HepG2 (cell line): Measurements from ENCODE around the gene DAPP1. TPM values are rescaled to one million over a fixed set of nuclear protein-coding genes. Genes with fewer than 3 reads are reported as not detected.

ENCODE experiments used
- ATAC-seq: fragments of 200-7000 bp; cut with Tn5 transposase; 3 replicates; pipeline ENCODE4 v1.9.1; 2020; ENCODE audit warnings: mild to moderate bottlenecking, moderate library complexity
- BruUV-seq: library from RNA; stranded (reverse); fragments of 400-500 nt; replicated peaks from 2 replicates; lab custom pipeline; 2021; lab: Mats Ljungman, UMichigan
- CTCF ChIA-PET: fragments of 300-600 bp; formaldehyde crosslinking; extraction: SDS; loops from one replicate; lab custom pipeline; 2021; ENCODE audit warnings: low total read pairs, inconsistent platforms, low intra/inter-chr PET ratio; lab: Yijun Ruan, JAX
- POLR2A ChIA-PET: fragments of 350-600 bp; sonication (Branson Sonifier 250); formaldehyde crosslinking; loops from one replicate; lab custom pipeline; 2020; ENCODE audit warnings: antibody characterized with exemption, inconsistent platforms; lab: Yijun Ruan, JAX
- DNase-seq: peaks from one replicate; pipeline ENCODE4 v3.0.0-alpha.2; 2015; ENCODE audit warnings: low spot score
- FAIRE-seq: peaks from 3 replicates; lab custom pipeline; 2011; peaks lifted over from hg19 to GRCh38; lab: Jason Lieb, UNC
- H2AFZ ChIP-seq: one replicate; pipeline ENCODE4 v1.6.1; 2011; ENCODE audit warnings: low read length, inconsistent platforms
- H3K27ac ChIP-seq: fragments of 300-600 bp; 3 replicates; pipeline ENCODE4 v1.8.0; 2011; ENCODE audit warnings: mixed run types, mild to moderate bottlenecking, mixed read lengths, low read length, inconsistent platforms; ENCODE audit not compliant: insufficient read depth; ENCODE audit errors: extremely low read length
- H3K27me3 ChIP-seq, 2 experiments: fragments of 200-600 bp in 1 of 2; 2 replicates in 1 of 2; 3 replicates in 1 of 2; pipeline versions ENCODE4 v1.6.0 to v1.8.0; 2011; ENCODE audit warnings: low read length in 2 of 2, mild to moderate bottlenecking in 2 of 2, moderate library complexity in 2 of 2, inconsistent platforms in 1 of 2; ENCODE audit not compliant: insufficient read depth in 2 of 2, control insufficient read depth in 1 of 2
- H3K36me3 ChIP-seq, 2 experiments: fragments of 200-600 bp in 1 of 2; replicated peaks in 1 of 2; 2 replicates in 1 of 2; 3 replicates in 1 of 2; pipeline versions ENCODE4 v1.5.1 to v1.8.0; 2011; ENCODE audit warnings: low read length in 2 of 2, inconsistent platforms in 1 of 2; ENCODE audit not compliant: insufficient read depth in 2 of 2, control insufficient read depth in 1 of 2
- H3K4me1 ChIP-seq: 2 replicates; pipeline ENCODE4 v1.5.1; 2012; ENCODE audit warnings: low read length, inconsistent platforms; ENCODE audit not compliant: insufficient read depth
- H3K4me2 ChIP-seq: 2 replicates; pipeline ENCODE4 v1.6.0; 2011; ENCODE audit warnings: low read depth, low read length, inconsistent platforms
- H3K4me3 ChIP-seq, 3 experiments: fragments of 200-600 bp in 1 of 3; sonication (generic), shearing (Covaris generic) in 1 of 3; replicated peaks in 1 of 3; 2 replicates each; pipeline ENCODE4 v1.5.1; 2011 to 2016; ENCODE audit warnings: low read length in 3 of 3, inconsistent platforms in 2 of 3, low read depth in 2 of 3, mild to moderate bottlenecking in 2 of 3, control low read depth in 1 of 3, mixed read lengths in 1 of 3; ENCODE audit not compliant: insufficient read depth in 1 of 3
- H3K79me2 ChIP-seq: one replicate; pipeline ENCODE4 v1.6.1; 2011; ENCODE audit warnings: low read length, inconsistent platforms; ENCODE audit not compliant: insufficient read depth
- H3K9ac ChIP-seq: 2 replicates; pipeline ENCODE4 v1.6.0; 2011; ENCODE audit warnings: mild to moderate bottlenecking, low read depth, low read length, inconsistent platforms; ENCODE audit not compliant: insufficient read depth
- H3K9me3 ChIP-seq: 2 replicates; pipeline ENCODE4 v1.5.1; 2012; ENCODE audit warnings: mild to moderate bottlenecking, low read length
- H4K20me1 ChIP-seq: 2 replicates; pipeline ENCODE4 v1.6.0; 2011; ENCODE audit warnings: inconsistent platforms, mild to moderate bottlenecking, low read length, moderate library complexity; ENCODE audit not compliant: insufficient read depth
- BRCA1 ChIP-seq: sonication (generic); formaldehyde crosslinking; IDR thresholded peaks from 2 replicates; pipeline ENCODE4 v1.4.0; 2020; ENCODE audit warnings: missing genetic modification reagents
- ETV5 ChIP-seq: IDR thresholded peaks from 2 replicates; pipeline ENCODE4 v1.6.1; 2018; ENCODE audit warnings: missing biosample characterization, missing genetic modification reagents, inconsistent platforms, borderline replicate concordance
- FIP1L1 ChIP-seq: fragments of 200-400 bp; formaldehyde crosslinking; IDR thresholded peaks from 2 replicates; pipeline ENCODE4 v1.6.1; 2018; ENCODE audit warnings: low read depth, mild to moderate bottlenecking, low read length, moderate library complexity, borderline replicate concordance; ENCODE audit not compliant: insufficient read depth
- NPAS2 ChIP-seq: sonication (generic); formaldehyde crosslinking; IDR thresholded peaks from 2 replicates; pipeline ENCODE4 v1.8.0; 2022; ENCODE audit warnings: mild to moderate bottlenecking, missing genetic modification reagents, borderline replicate concordance
- NR2F1 ChIP-seq, 2 experiments: fragments of 450-650 bp in 1 of 2; formaldehyde crosslinking in 1 of 2; IDR thresholded peaks; 2 replicates each; pipeline versions ENCODE4 v1.5.0 to v1.6.1; 2016 to 2020; ENCODE audit warnings: mild to moderate bottlenecking in 1 of 2, missing compliant biosample characterization in 1 of 2, missing genetic modification reagents in 1 of 2, moderate library complexity in 1 of 2
- STAT5B ChIP-seq: sonication (generic); formaldehyde crosslinking; IDR thresholded peaks from 2 replicates; pipeline ENCODE4 v1.4.0; 2020; ENCODE audit warnings: missing genetic modification reagents
- SYNCRIP ChIP-seq: fragments of 200-400 bp; formaldehyde crosslinking; IDR thresholded peaks from 2 replicates; pipeline ENCODE4 v1.6.1; 2018; ENCODE audit warnings: mild to moderate bottlenecking, low read depth, low read length; ENCODE audit not compliant: insufficient read depth
- ZMYM4 ChIP-seq: sonication (generic); formaldehyde crosslinking; IDR thresholded peaks from 2 replicates; pipeline ENCODE4 v1.8.1; 2023; ENCODE audit warnings: mild to moderate bottlenecking, missing genetic modification reagents
- ZNF142 ChIP-seq: sonication (generic); formaldehyde crosslinking; IDR thresholded peaks from 2 replicates; pipeline ENCODE4 v1.4.0; 2020; ENCODE audit warnings: missing genetic modification reagents
- ZNF281 ChIP-seq: sonication (generic); formaldehyde crosslinking; IDR thresholded peaks from 2 replicates; pipeline ENCODE4 v1.4.0; 2020; ENCODE audit warnings: missing genetic modification reagents, borderline replicate concordance
- ZNF432 ChIP-seq: sonication (generic); formaldehyde crosslinking; IDR thresholded peaks from 2 replicates; pipeline ENCODE4 v1.5.0; 2020; ENCODE audit warnings: missing genetic modification reagents, mild to moderate bottlenecking, borderline replicate concordance
- ZNF766 ChIP-seq: sonication (generic); formaldehyde crosslinking; IDR thresholded peaks from 2 replicates; pipeline ENCODE4 v1.5.0; 2020; ENCODE audit warnings: missing genetic modification reagents, borderline replicate concordance
- WGBS: methylation state at CpG from one replicate; pipeline ENCODE4 v1.1.6; 2017; ENCODE audit warnings: low lambda C conversion rate; 5-methylcytosine and 5-hydroxymethylcytosine counted together
- in situ Hi-C: cut with HindIII; loops from 2 replicates; pipeline ENCODE4 v1.10.0; 2017; ENCODE audit warnings: low pct_unique_long_range_greater_than_20kb; ENCODE audit not compliant: extremely low pct_ligation_motif_present
- intact Hi-C: fragments of 100-400 bp; cut with micrococcal nuclease; formaldehyde crosslinking; loops from one replicate; pipeline ENCODE4 v1.10.0; 2022; ENCODE audit not compliant: unreplicated experiment
- polyA plus RNA-seq, 8 experiments: library from polyadenylated mRNA; depleted of rRNA in 3 of 8; stranded (reverse) in 7 of 8; unstranded in 1 of 8; fragments of >200 nt; fragmentation: Illumina TruSeq in 4 of 8; extraction: Trizol in 4 of 8; gene quantifications; 2 replicates each; pipeline versions ENCODE4 v1.2.1 to v1.2.3, GENCODE V29; 2011 to 2016; ENCODE audit warnings: low read depth in 4 of 8, missing spikeins in 1 of 8, mixed read lengths in 1 of 8; ENCODE audit not compliant: insufficient read depth in 1 of 8
- total RNA-seq, 5 experiments: library from RNA; depleted of rRNA; stranded (reverse); fragments of >200 nt; fragmentation: Illumina TruSeq; extraction: Trizol; gene quantifications; 2 replicates each; pipeline ENCODE4 v1.2.3, GENCODE V29; 2016; ENCODE audit warnings: low read depth in 1 of 5

DAPP1 gene
- total and polyA plus RNA-seq, 2 of the 13 experiments (the other 11 are each of a cell fraction or from before 2014, with no cell fraction given): not detected

- CTCF ChIA-PET: no interaction called here
- H3K9ac ChIP-seq: no peak overlapping the region
- intact Hi-C loops: no loop called here
- no peak for FAIRE-seq
- no peaks in the 10 kb centered on the region for H3K36me3 ChIP-seq
- no peaks in the 10 kb centered on the region for H4K20me1 ChIP-seq
- DNase-seq: no peak
- TF ChIP-seq STAT5B (no peak), ZNF281 (no peak), BRCA1 (no peak), ZNF432 (no peak), ETV5 (CRISPR knock-in tag) (no peak), SYNCRIP (no peak), ZNF766 (CRISPR knock-in tag) (no peak), ZNF142 (CRISPR knock-in tag) (no peak), NR2F1 (CRISPR knock-in tag; IDR thresholded peaks at IDR 0.05) (no peak), FIP1L1 (no peak), ZMYM4 (CRISPR knock-in tag) (no peak), NPAS2 (CRISPR knock-in tag) (no peak)
- peaks cover 0 to 3% of the 10 kb centered on the region in 2 experiments; a peak in 1 of 5 replicates for H3K27me3 ChIP-seq
- no peaks in the 10 kb centered on the region for H3K9me3 ChIP-seq
- H3K4me1 ChIP-seq: peaks cover 11% of the 10 kb centered on the region
- H2AFZ ChIP-seq: no peak overlapping the region
- H3K4me2 ChIP-seq: no peak overlapping the region
- no TSS peak for BruUV-seq
- ATAC-seq: no peak
- H3K27ac ChIP-seq: no peak overlapping the region
- 0% methylated on average over 1 of the region's 1 CpG for WGBS
- no peaks in the 10 kb centered on the region for H3K79me2 ChIP-seq
- H3K4me3 ChIP-seq: no peak overlapping the region
- POLR2A ChIA-PET: no interaction called here
- in situ Hi-C loops: no loop called here
Measured at GRCh38 chr4:99818661-99819060, 2.0 kb downstream of the DAPP1 start.
